HepG2 (cell line): Measurements from ENCODE around the gene TMEM61. TPM values are rescaled to one million over a fixed set of nuclear protein-coding genes. Genes with fewer than 3 reads are reported as not detected.

ENCODE experiments used
- ATAC-seq: fragments of 200-7000 bp; cut with Tn5 transposase; 3 replicates; pipeline ENCODE4 v1.9.1; 2020; ENCODE audit warnings: mild to moderate bottlenecking, moderate library complexity
- BruUV-seq: library from RNA; stranded (reverse); fragments of 400-500 nt; replicated peaks from 2 replicates; lab custom pipeline; 2021; lab: Mats Ljungman, UMichigan
- CTCF ChIA-PET: fragments of 300-600 bp; formaldehyde crosslinking; extraction: SDS; loops from one replicate; lab custom pipeline; 2021; ENCODE audit warnings: low total read pairs, inconsistent platforms, low intra/inter-chr PET ratio; lab: Yijun Ruan, JAX
- POLR2A ChIA-PET: fragments of 350-600 bp; sonication (Branson Sonifier 250); formaldehyde crosslinking; loops from one replicate; lab custom pipeline; 2020; ENCODE audit warnings: antibody characterized with exemption, inconsistent platforms; lab: Yijun Ruan, JAX
- DNase-seq: peaks from one replicate; pipeline ENCODE4 v3.0.0-alpha.2; 2015; ENCODE audit warnings: low spot score
- FAIRE-seq: peaks from 3 replicates; lab custom pipeline; 2011; peaks lifted over from hg19 to GRCh38; lab: Jason Lieb, UNC
- H2AFZ ChIP-seq: one replicate; pipeline ENCODE4 v1.6.1; 2011; ENCODE audit warnings: low read length, inconsistent platforms
- H3K27ac ChIP-seq: fragments of 300-600 bp; 3 replicates; pipeline ENCODE4 v1.8.0; 2011; ENCODE audit warnings: mixed run types, mild to moderate bottlenecking, mixed read lengths, low read length, inconsistent platforms; ENCODE audit not compliant: insufficient read depth; ENCODE audit errors: extremely low read length
- H3K27me3 ChIP-seq, 2 experiments: fragments of 200-600 bp in 1 of 2; 2 replicates in 1 of 2; 3 replicates in 1 of 2; pipeline versions ENCODE4 v1.6.0 to v1.8.0; 2011; ENCODE audit warnings: low read length in 2 of 2, mild to moderate bottlenecking in 2 of 2, moderate library complexity in 2 of 2, inconsistent platforms in 1 of 2; ENCODE audit not compliant: insufficient read depth in 2 of 2, control insufficient read depth in 1 of 2
- H3K36me3 ChIP-seq, 2 experiments: fragments of 200-600 bp in 1 of 2; replicated peaks in 1 of 2; 2 replicates in 1 of 2; 3 replicates in 1 of 2; pipeline versions ENCODE4 v1.5.1 to v1.8.0; 2011; ENCODE audit warnings: low read length in 2 of 2, inconsistent platforms in 1 of 2; ENCODE audit not compliant: insufficient read depth in 2 of 2, control insufficient read depth in 1 of 2
- H3K4me1 ChIP-seq: 2 replicates; pipeline ENCODE4 v1.5.1; 2012; ENCODE audit warnings: low read length, inconsistent platforms; ENCODE audit not compliant: insufficient read depth
- H3K4me2 ChIP-seq: 2 replicates; pipeline ENCODE4 v1.6.0; 2011; ENCODE audit warnings: low read depth, low read length, inconsistent platforms
- H3K4me3 ChIP-seq, 3 experiments: fragments of 200-600 bp in 1 of 3; sonication (generic), shearing (Covaris generic) in 1 of 3; replicated peaks in 1 of 3; 2 replicates each; pipeline ENCODE4 v1.5.1; 2011 to 2016; ENCODE audit warnings: low read length in 3 of 3, inconsistent platforms in 2 of 3, low read depth in 2 of 3, mild to moderate bottlenecking in 2 of 3, control low read depth in 1 of 3, mixed read lengths in 1 of 3; ENCODE audit not compliant: insufficient read depth in 1 of 3
- H3K79me2 ChIP-seq: one replicate; pipeline ENCODE4 v1.6.1; 2011; ENCODE audit warnings: low read length, inconsistent platforms; ENCODE audit not compliant: insufficient read depth
- H3K9ac ChIP-seq: 2 replicates; pipeline ENCODE4 v1.6.0; 2011; ENCODE audit warnings: mild to moderate bottlenecking, low read depth, low read length, inconsistent platforms; ENCODE audit not compliant: insufficient read depth
- H3K9me3 ChIP-seq: 2 replicates; pipeline ENCODE4 v1.5.1; 2012; ENCODE audit warnings: mild to moderate bottlenecking, low read length
- H4K20me1 ChIP-seq: 2 replicates; pipeline ENCODE4 v1.6.0; 2011; ENCODE audit warnings: inconsistent platforms, mild to moderate bottlenecking, low read length, moderate library complexity; ENCODE audit not compliant: insufficient read depth
- ATF2 ChIP-seq: sonication (generic); formaldehyde crosslinking; IDR thresholded peaks from 2 replicates; pipeline ENCODE4 v1.4.0; 2020; ENCODE audit warnings: missing genetic modification reagents
- E2F2 ChIP-seq: sonication (generic); formaldehyde crosslinking; IDR thresholded peaks from 2 replicates; pipeline ENCODE4 v1.4.0; 2020; ENCODE audit warnings: missing genetic modification reagents, borderline replicate concordance
- FOSL2 ChIP-seq: sonication (generic); formaldehyde crosslinking; IDR thresholded peaks from 2 replicates; pipeline ENCODE4 v1.4.0; 2020; ENCODE audit warnings: missing genetic modification reagents
- MXI1 ChIP-seq: IDR thresholded peaks from 3 replicates; pipeline ENCODE4 v1.6.1; 2012; ENCODE audit warnings: low read depth, low read length, inconsistent platforms, borderline replicate concordance
- RAD51 ChIP-seq: fragments of 450-650 bp; IDR thresholded peaks from 2 replicates; pipeline ENCODE4 v1.6.1; 2016; ENCODE audit warnings: borderline replicate concordance
- TFDP1 ChIP-seq: IDR thresholded peaks from 2 replicates; pipeline ENCODE4 v1.6.1; 2016; ENCODE audit warnings: missing compliant biosample characterization, missing genetic modification reagents, borderline replicate concordance
- TFE3 ChIP-seq: IDR thresholded peaks from 2 replicates; pipeline ENCODE4 v1.6.1; 2016
- USF2 ChIP-seq, 2 experiments: sonication (generic) in 1 of 2; formaldehyde crosslinking in 1 of 2; IDR thresholded peaks; 2 replicates each; pipeline versions ENCODE4 v1.5.1 to v1.6.1; 2011 to 2020; ENCODE audit warnings: borderline replicate concordance in 1 of 2, low read depth in 1 of 2, low read length in 1 of 2, mild to moderate bottlenecking in 1 of 2, missing genetic modification reagents in 1 of 2, moderate library complexity in 1 of 2
- ZFX ChIP-seq: sonication (generic); formaldehyde crosslinking; IDR thresholded peaks from 2 replicates; pipeline ENCODE4 v1.4.0; 2020; ENCODE audit warnings: mild to moderate bottlenecking, low read depth, missing genetic modification reagents, moderate library complexity
- ZNF432 ChIP-seq: sonication (generic); formaldehyde crosslinking; IDR thresholded peaks from 2 replicates; pipeline ENCODE4 v1.5.0; 2020; ENCODE audit warnings: missing genetic modification reagents, mild to moderate bottlenecking, borderline replicate concordance
- ZNF510 ChIP-seq: sonication (generic); formaldehyde crosslinking; IDR thresholded peaks from 2 replicates; pipeline ENCODE4 v1.4.0; 2020; ENCODE audit warnings: low read depth, mild to moderate bottlenecking, missing genetic modification reagents
- ZNF629 ChIP-seq: sonication (generic); formaldehyde crosslinking; conservative IDR thresholded peaks from 2 replicates; pipeline ENCODE4 v1.5.0; 2020; ENCODE audit warnings: missing genetic modification reagents
- ZSCAN9 ChIP-seq: IDR thresholded peaks from 2 replicates; pipeline ENCODE4 v1.6.1; 2016; ENCODE audit warnings: borderline replicate concordance
- WGBS: methylation state at CpG from one replicate; pipeline ENCODE4 v1.1.6; 2017; ENCODE audit warnings: low lambda C conversion rate; 5-methylcytosine and 5-hydroxymethylcytosine counted together
- in situ Hi-C: cut with HindIII; loops from 2 replicates; pipeline ENCODE4 v1.10.0; 2017; ENCODE audit warnings: low pct_unique_long_range_greater_than_20kb; ENCODE audit not compliant: extremely low pct_ligation_motif_present
- intact Hi-C: fragments of 100-400 bp; cut with micrococcal nuclease; formaldehyde crosslinking; loops from one replicate; pipeline ENCODE4 v1.10.0; 2022; ENCODE audit not compliant: unreplicated experiment
- polyA plus RNA-seq, 8 experiments: library from polyadenylated mRNA; depleted of rRNA in 3 of 8; stranded (reverse) in 7 of 8; unstranded in 1 of 8; fragments of >200 nt; fragmentation: Illumina TruSeq in 4 of 8; extraction: Trizol in 4 of 8; gene quantifications; 2 replicates each; pipeline versions ENCODE4 v1.2.1 to v1.2.3, GENCODE V29; 2011 to 2016; ENCODE audit warnings: low read depth in 4 of 8, missing spikeins in 1 of 8, mixed read lengths in 1 of 8; ENCODE audit not compliant: insufficient read depth in 1 of 8
- total RNA-seq, 5 experiments: library from RNA; depleted of rRNA; stranded (reverse); fragments of >200 nt; fragmentation: Illumina TruSeq; extraction: Trizol; gene quantifications; 2 replicates each; pipeline ENCODE4 v1.2.3, GENCODE V29; 2016; ENCODE audit warnings: low read depth in 1 of 5

TMEM61 gene
- total and polyA plus RNA-seq, 2 of the 13 experiments (the other 11 are each of a cell fraction or from before 2014, with no cell fraction given): not detected

- no peak for TF ChIP-seq TFDP1 (CRISPR knock-in tag)
Measured at GRCh38 chr1:54951810-54952226, 28.6 kb upstream of the TMEM61 start (continued).

GRCh38 chr1:54952950-54953718 is 27.3 kb upstream of the TMEM61 start:
- no TSS peak for BruUV-seq
- no peaks in the 10 kb centered on the region for H3K36me3 ChIP-seq
- H2AFZ ChIP-seq: peak overlapping the region; percentile 70
- WGBS: 22% methylated on average over 3 of the region's 4 CpGs
- no peak for ATAC-seq
- no peak overlapping the region for H3K9ac ChIP-seq
- FAIRE-seq: no peak
- CTCF ChIA-PET: no interaction called here
- H4K20me1 ChIP-seq: no peaks in the 10 kb centered on the region
- peaks cover 55% of the 10 kb centered on the region for H3K4me1 ChIP-seq
- H3K4me2 ChIP-seq: peak overlapping the region; percentile 34; the same call in 1 of the 2 replicates
- POLR2A ChIA-PET: no interaction called here
- DNase-seq: peak; percentile 39
- H3K27me3 ChIP-seq: peaks cover 0 to 3% of the 10 kb centered on the region in 2 experiments; a peak in 1 of 5 replicates
- in situ Hi-C loops: loop anchor here (5.0 kb wide), 1 partner anchor 44 kb away; the partner anchor contains the start of gene BSND
- no peak overlapping the region for H3K27ac ChIP-seq
- intact Hi-C loops: no loop called here
- no peaks in the 10 kb centered on the region for H3K9me3 ChIP-seq
- no peaks in the 10 kb centered on the region for H3K79me2 ChIP-seq
- H3K4me3 ChIP-seq: no peak overlapping the region
- TF ChIP-seq E2F2 (CRISPR knock-in tag) (no peak), RAD51 (peak; percentile 75; the same call in 1 of the 2 replicates), MXI1 (peak; percentile 26; the same call in 1 of the 3 replicates), USF2 (IDR thresholded peaks at IDR 0.05; ENCODE audit: low read depth, low read length) (peak; percentile 76), USF2 (CRISPR knock-in tag; IDR thresholded peaks at IDR 0.05; ENCODE audit: borderline replicate concordance) (peak; percentile 32; the same call in 1 of the 2 replicates), ZFX (CRISPR knock-in tag) (peak; percentile 40; the same call in 1 of the 2 replicates), ZNF510 (CRISPR knock-in tag) (no peak), ZNF432 (no peak), TFE3 (peak; percentile 63; the same call in 1 of the 2 replicates), ATF2 (CRISPR knock-in tag) (no peak), ZNF629 (CRISPR knock-in tag) (peak; percentile 64), FOSL2 (peak; percentile 80), ZSCAN9 (CRISPR knock-in tag) (no peak)
